Uterus (tissue), 2 donors: ENCODE results near the gene NUCB2.

Experiments used
- CTCF ChIP-seq, 4 experiments: fragments of 200-600 bp in 2 of 4; fragments of 450-650 bp in 2 of 4; sonication (generic) in 2 of 4; IDR thresholded peaks; one replicate each; pipeline ENCODE4 v1.5.1; 2016 to 2019; ENCODE audit warnings: antibody characterized with exemption in 4 of 4, mild to moderate bottlenecking in 2 of 4, moderate library complexity in 1 of 4
- POLR2A ChIP-seq, 2 donors: fragments of 450-650 bp; IDR thresholded peaks; one replicate each; pipeline ENCODE4 v1.6.1; 2016; ENCODE audit warnings: antibody characterized with exemption in 2 of 2, mild to moderate bottlenecking in 1 of 2, moderate library complexity in 1 of 2

- TF ChIP-seq CTCF (IDR thresholded peaks at IDR 0.05) (no peak), POLR2A (IDR thresholded peaks at IDR 0.05) (no peak)
These were observed 95.1 kb downstream of the NUCB2 start for GRCh38 chr11:17371614-17372013.
